ENCODE results near the gene ALDH16A1. TPM values are rescaled to one million over a fixed set of nuclear protein-coding genes. Genes with fewer than 3 reads are reported as not detected.
A peak's percentile ranks its signal among the peaks of the same experiment; 100 is the strongest.

ALDH16A1 gene
- total RNA-seq (2021): 51.7 and 54.4 TPM in 2 replicates
- long read RNA-seq, transcript ALDH16A1-202 (16 exons, 2,470 nt): minor isoform, 8 of 226 reads
- long read RNA-seq, transcript ALDH16A1-201 (17 exons, 3,153 nt): major isoform, 163 of 226 reads
- long read RNA-seq, partial matches to known transcripts: 16 of 226 reads
- long read RNA-seq, other reads (novel, unspliced or antisense): 39 of 226 reads

DNA sequence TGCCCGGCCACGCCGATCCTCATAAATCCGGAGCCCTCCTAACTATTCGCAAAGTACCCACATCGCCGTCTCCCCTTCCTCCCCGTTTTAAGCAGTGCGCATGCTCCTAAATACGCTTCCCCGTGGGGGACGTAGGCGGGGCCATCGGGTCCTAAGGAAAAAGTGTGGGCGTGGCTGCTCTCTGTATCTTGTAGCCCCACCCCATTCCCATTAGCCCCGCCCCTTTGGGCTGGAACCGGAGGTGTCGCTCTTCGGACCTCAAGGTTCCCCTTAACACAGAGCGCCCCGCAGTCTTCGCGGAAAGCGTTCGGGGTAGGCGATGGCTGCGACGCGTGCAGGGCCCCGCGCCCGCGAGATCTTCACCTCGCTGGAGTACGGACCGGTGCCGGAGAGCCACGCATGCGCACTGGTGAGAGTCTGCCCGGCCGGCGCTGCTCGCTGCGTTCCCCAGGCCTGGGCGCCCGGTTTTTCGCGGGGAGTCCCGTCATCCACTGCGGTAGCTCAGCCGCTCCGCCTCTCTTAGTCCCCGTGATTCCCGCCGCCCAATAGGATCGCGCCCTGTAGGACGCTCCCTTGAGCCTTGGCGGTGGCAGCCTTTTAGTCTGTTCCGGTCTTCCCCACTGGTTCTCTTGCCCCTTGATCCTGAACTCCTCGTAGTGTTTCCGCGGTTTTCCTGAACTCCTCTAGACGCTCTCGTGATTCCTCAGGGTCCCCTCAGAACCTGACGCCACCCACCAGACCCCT is at the start of gene ALDH16A1:
ALDH16A1 (plus strand) TSS at position 213 of the 744 bp plus-strand sequence; CDS start at position 320, 107 bp downstream.
- no peak within 1 kb of the TSS; the same call in 1 of the 2 replicates for H3K4ac ChIP-seq (ENCODE audit: low read depth, low read length)
- peaks cover 10 to 28% of the 10 kb centered on the region in 2 experiments for H3K4me1 Mint-ChIP-seq
- no peaks in the 10 kb centered on the region; the same call in 1 of the 2 replicates for H3K79me2 ChIP-seq (ENCODE audit: insufficient read depth, low read length)
- peak within 1 kb of the TSS; percentile 99 for H3K14ac ChIP-seq (ENCODE audit: insufficient read depth, low read length)
- peaks cover 5% of the 10 kb centered on the region for H3K23me2 ChIP-seq (ENCODE audit: insufficient read length, low read depth, low read length, poor library complexity, severe bottlenecking)
- no peaks in the 10 kb centered on the region for H4K20me1 ChIP-seq (ENCODE audit: control insufficient read depth, insufficient read depth, insufficient read length)
- H4K91ac ChIP-seq (ENCODE audit: insufficient read length, low read depth, low read length): peak within 1 kb of the TSS; percentile 48
- H3K27me3 Mint-ChIP-seq (ENCODE audit: low read depth): no peaks in the 10 kb centered on the region; the same call in 1 of the 2 replicates
- H4K5ac ChIP-seq (ENCODE audit: insufficient read length, low read depth, low read length): no peak within 1 kb of the TSS
- H4K8ac ChIP-seq (replicated peaks; ENCODE audit: insufficient read length, low read depth, low read length): no peak within 1 kb of the TSS
- H2BK12ac ChIP-seq (ENCODE audit: insufficient read length, low read depth, low read length): no peak within 1 kb of the TSS
- no peaks in the 10 kb centered on the region for H3K4me1 ChIP-seq (ENCODE audit: insufficient read depth, low read length)
- H3K9me3 ChIP-seq (ENCODE audit: control insufficient read depth, low read depth, low read length): no peaks in the 10 kb centered on the region
- peak within 1 kb of the TSS; percentile 96 to 98 for H3K4me3 Mint-ChIP-seq
- H3K79me1 ChIP-seq (ENCODE audit: insufficient read depth, low read depth, low read length, poor library complexity, severe bottlenecking): peaks cover 7% of the 10 kb centered on the region
- H2AFZ ChIP-seq (ENCODE audit: low read length): no peak within 1 kb of the TSS
- no peaks in the 10 kb centered on the region for H3K27me3 ChIP-seq (ENCODE audit: insufficient read depth, low read length)
- no CpG with 5 or more reads among the region's 66 CpGs for WGBS (ENCODE audit: extremely low coverage, insufficient read length, low lambda C conversion rate)
- TF ChIP-seq, protein P1, sequence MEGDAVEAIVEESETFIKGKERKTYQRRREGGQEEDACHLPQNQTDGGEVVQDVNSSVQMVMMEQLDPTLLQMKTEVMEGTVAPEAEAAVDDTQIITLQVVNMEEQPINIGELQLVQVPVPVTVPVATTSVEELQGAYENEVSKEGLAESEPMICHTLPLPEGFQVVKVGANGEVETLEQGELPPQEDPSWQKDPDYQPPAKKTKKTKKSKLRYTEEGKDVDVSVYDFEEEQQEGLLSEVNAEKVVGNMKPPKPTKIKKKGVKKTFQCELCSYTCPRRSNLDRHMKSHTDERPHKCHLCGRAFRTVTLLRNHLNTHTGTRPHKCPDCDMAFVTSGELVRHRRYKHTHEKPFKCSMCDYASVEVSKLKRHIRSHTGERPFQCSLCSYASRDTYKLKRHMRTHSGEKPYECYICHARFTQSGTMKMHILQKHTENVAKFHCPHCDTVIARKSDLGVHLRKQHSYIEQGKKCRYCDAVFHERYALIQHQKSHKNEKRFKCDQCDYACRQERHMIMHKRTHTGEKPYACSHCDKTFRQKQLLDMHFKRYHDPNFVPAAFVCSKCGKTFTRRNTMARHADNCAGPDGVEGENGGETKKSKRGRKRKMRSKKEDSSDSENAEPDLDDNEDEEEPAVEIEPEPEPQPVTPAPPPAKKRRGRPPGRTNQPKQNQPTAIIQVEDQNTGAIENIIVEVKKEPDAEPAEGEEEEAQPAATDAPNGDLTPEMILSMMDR (conservative IDR thresholded peaks at IDR 0.05): no peak
- H2BK20ac ChIP-seq (ENCODE audit: low read depth, low read length, poor library complexity, severe bottlenecking): no peak within 1 kb of the TSS
- H3K9me3 Mint-ChIP-seq: no peaks in the 10 kb centered on the region; a peak in 1 of 5 replicates
- H2BK120ac ChIP-seq (ENCODE audit: low read depth, low read length, poor library complexity, severe bottlenecking): no peak within 1 kb of the TSS
- H2BK5ac ChIP-seq (ENCODE audit: insufficient read length, low read length): peak within 1 kb of the TSS; percentile 69
- H3K36me3 Mint-ChIP-seq (ENCODE audit: insufficient read depth in 1 of 3, low read depth in 3 of 3): peaks cover 35 to 47% (median 43%) of the 10 kb centered on the region in 3 experiments
- H3K27ac Mint-ChIP-seq: peak within 1 kb of the TSS; percentile 99 to 100 (median 99)
- no peak within 1 kb of the TSS for H2BK15ac ChIP-seq (ENCODE audit: low read depth, low read length)
- no peak within 1 kb of the TSS for H3K23ac ChIP-seq (ENCODE audit: insufficient read length, low read depth, low read length)
- peak within 1 kb of the TSS; percentile 97 for H3K18ac ChIP-seq (ENCODE audit: insufficient read length, low read depth, low read length)
- peak within 1 kb of the TSS; percentile 72 for H3K4me2 ChIP-seq (ENCODE audit: insufficient read depth, insufficient read length, low read length)
- no peak within 1 kb of the TSS for H2AK5ac ChIP-seq (ENCODE audit: insufficient read length, low read length)
- peak within 1 kb of the TSS; percentile 37 for H3T11ph ChIP-seq (ENCODE audit: low read length)
- H3K9ac ChIP-seq (ENCODE audit: extremely low read depth, insufficient read length, low read length): peak within 1 kb of the TSS; percentile 97
- peak within 1 kb of the TSS; percentile 72 for H3K27ac ChIP-seq (ENCODE audit: insufficient read length, low read depth, low read length)
- no peak within 1 kb of the TSS for H3K56ac ChIP-seq (ENCODE audit: insufficient read length, low read depth, low read length)
- DNase-seq: peak; percentile 98

Measured in H9 (cell line).